Measurements from ENCODE around the gene RREB1. TPM values are rescaled to one million over a fixed set of nuclear protein-coding genes. Genes with fewer than 3 reads are reported as not detected.

The RREB1 gene
- total RNA-seq, 1 donor from 2014 or later, result 57.6 TPM

- Mint-ChIP-seq H3K9me3 (ENCODE audit: unreplicated experiment) (no peaks in the 10 kb centered on the region), H3K4me1 (ENCODE audit: unreplicated experiment) (no peaks in the 10 kb centered on the region), H3K36me3 (ENCODE audit: low read depth, unreplicated experiment) (no peaks in the 10 kb centered on the region), H3K4me3 (ENCODE audit: unreplicated experiment) (no peak overlapping the region), H3K27ac (ENCODE audit: unreplicated experiment) (no peak overlapping the region), H3K27me3 (ENCODE audit: unreplicated experiment) (no peaks in the 10 kb centered on the region)
- no peak for DNase-seq (ENCODE audit: low spot score)
- TF ChIP-seq CTCF (IDR thresholded peaks at IDR 0.05; ENCODE audit: unreplicated experiment), result no peak
These were observed 33.8 kb upstream of the RREB1 start for GRCh38 chr6:7073821-7074525.

- TF ChIP-seq CTCF (IDR thresholded peaks at IDR 0.05; ENCODE audit: unreplicated experiment), result no peak
- Mint-ChIP-seq H3K27ac (ENCODE audit: unreplicated experiment) (no peak overlapping the region), H3K4me3 (ENCODE audit: unreplicated experiment) (no peak overlapping the region), H3K4me1 (ENCODE audit: unreplicated experiment) (no peaks in the 10 kb centered on the region), H3K27me3 (ENCODE audit: unreplicated experiment) (no peaks in the 10 kb centered on the region), H3K36me3 (ENCODE audit: low read depth, unreplicated experiment) (no peaks in the 10 kb centered on the region), H3K9me3 (ENCODE audit: unreplicated experiment) (no peaks in the 10 kb centered on the region)
- DNase-seq (ENCODE audit: low spot score), result no peak
These were observed 32.9 kb upstream of the RREB1 start for GRCh38 chr6:7074870-7075269.

GRCh38 chr6:7075341-7076000, 32.3 kb upstream of the RREB1 start:
- no peaks in the 10 kb centered on the region for H3K36me3 Mint-ChIP-seq (ENCODE audit: low read depth, unreplicated experiment)
- H3K9me3 Mint-ChIP-seq (ENCODE audit: unreplicated experiment), result no peaks in the 10 kb centered on the region
- H3K4me3 Mint-ChIP-seq (ENCODE audit: unreplicated experiment), result no peak overlapping the region
- no peak overlapping the region for H3K27ac Mint-ChIP-seq (ENCODE audit: unreplicated experiment)
- DNase-seq (ENCODE audit: low spot score), result no peak
- H3K4me1 Mint-ChIP-seq (ENCODE audit: unreplicated experiment), result no peaks in the 10 kb centered on the region
- no peaks in the 10 kb centered on the region for H3K27me3 Mint-ChIP-seq (ENCODE audit: unreplicated experiment)
- TF ChIP-seq CTCF (IDR thresholded peaks at IDR 0.05; ENCODE audit: unreplicated experiment), result no peak

GRCh38 chr6:7077856-7078255, 29.9 kb upstream of the RREB1 start:
- Mint-ChIP-seq H3K27ac (ENCODE audit: unreplicated experiment) (no peak overlapping the region), H3K27me3 (ENCODE audit: unreplicated experiment) (no peaks in the 10 kb centered on the region), H3K9me3 (ENCODE audit: unreplicated experiment) (no peaks in the 10 kb centered on the region), H3K36me3 (ENCODE audit: low read depth, unreplicated experiment) (no peaks in the 10 kb centered on the region), H3K4me1 (ENCODE audit: unreplicated experiment) (no peaks in the 10 kb centered on the region), H3K4me3 (ENCODE audit: unreplicated experiment) (no peak overlapping the region)
- no peak for TF ChIP-seq CTCF (IDR thresholded peaks at IDR 0.05; ENCODE audit: unreplicated experiment)
- DNase-seq (ENCODE audit: low spot score), result no peak

- Mint-ChIP-seq H3K36me3 (ENCODE audit: low read depth, unreplicated experiment) (no peaks in the 10 kb centered on the region), H3K27ac (ENCODE audit: unreplicated experiment) (no peak overlapping the region), H3K9me3 (ENCODE audit: unreplicated experiment) (no peaks in the 10 kb centered on the region), H3K4me3 (ENCODE audit: unreplicated experiment) (no peak overlapping the region), H3K27me3 (ENCODE audit: unreplicated experiment) (no peaks in the 10 kb centered on the region), H3K4me1 (ENCODE audit: unreplicated experiment) (no peaks in the 10 kb centered on the region)
- TF ChIP-seq CTCF (IDR thresholded peaks at IDR 0.05; ENCODE audit: unreplicated experiment), result no peak
- no peak for DNase-seq (ENCODE audit: low spot score)
These were observed 28.9 kb upstream of the RREB1 start for GRCh38 chr6:7078856-7079255.

Measured in endothelial cell (in vitro differentiated cells).